ENCODE results near the gene USP2.

GRCh38 chr11:119344291-119345010, 37.0 kb downstream of the USP2 start:
- TF ChIP-seq REST (IDR thresholded peaks at IDR 0.05; ENCODE audit: insufficient replicate concordance, low read depth) (no peak), CTCF (IDR thresholded peaks at IDR 0.05; ENCODE audit: insufficient read depth, low read length) (no peak)

All from HL-60 (cell line).